CD8-positive, alpha-beta memory T cell (primary cell): ENCODE data around the gene SNX20. TPM values are rescaled to one million over a fixed set of nuclear protein-coding genes. Genes with fewer than 3 reads are reported as not detected.

ENCODE experiments used
- CTCF ChIA-PET: fragments of 350-600 bp; sonication (Branson Sonifier 250); formaldehyde crosslinking; loops from one replicate; lab custom pipeline; 2021; ENCODE audit warnings: antibody characterized with exemption; lab: Charles Lee
- POLR2A ChIA-PET: fragments of 350-600 bp; sonication (Branson Sonifier 250); formaldehyde crosslinking; loops from one replicate; lab custom pipeline; 2021; ENCODE audit warnings: antibody characterized with exemption; lab: Charles Lee
- DNase-seq, 5 donors: peaks; one replicate each; pipeline versions ENCODE4 v3.0.0 to v3.0.0-alpha.2; 2020 to 2022; ENCODE audit warnings: mixed read lengths in 1 of 5
- H3K27ac ChIP-seq: one replicate; pipeline ENCODE4 v1.7.0; 2013; ENCODE audit warnings: low read depth, mild to moderate bottlenecking, low read length, moderate library complexity
- H3K27me3 ChIP-seq: 2 replicates; pipeline ENCODE4 v1.7.0; 2013; ENCODE audit warnings: low read length, mild to moderate bottlenecking; ENCODE audit not compliant: insufficient read depth, poor library complexity, severe bottlenecking
- H3K36me3 ChIP-seq: 2 replicates; pipeline ENCODE4 v1.7.0; 2013; ENCODE audit warnings: mild to moderate bottlenecking, low read length, moderate library complexity; ENCODE audit not compliant: insufficient read depth
- H3K4me1 ChIP-seq: 2 replicates; pipeline ENCODE4 v1.7.0; 2013; ENCODE audit warnings: mild to moderate bottlenecking, low read length, moderate library complexity; ENCODE audit not compliant: insufficient read depth
- H3K4me3 ChIP-seq: 2 replicates; pipeline ENCODE4 v1.7.0; 2013; ENCODE audit warnings: mild to moderate bottlenecking, low read length
- H3K9me3 ChIP-seq: 2 replicates; pipeline ENCODE4 v1.7.0; 2013; ENCODE audit warnings: mild to moderate bottlenecking, low read length
- H3K27ac Mint-ChIP-seq, 8 donors: one replicate each; pipeline ENCODE4 v1.8.0; 2020 to 2021; ENCODE audit warnings: mixed read lengths in 8 of 8, mild to moderate bottlenecking in 6 of 8, inconsistent platforms in 3 of 8, moderate library complexity in 3 of 8
- H3K27me3 Mint-ChIP-seq, 2 donors: one replicate each; pipeline ENCODE4 v1.8.0; 2020 to 2021; ENCODE audit warnings: mixed read lengths in 2 of 2, mild to moderate bottlenecking in 1 of 2, moderate library complexity in 1 of 2
- H3K36me3 Mint-ChIP-seq, 3 donors: one replicate each; pipeline ENCODE4 v1.8.0; 2020 to 2021; ENCODE audit warnings: mixed read lengths in 3 of 3, inconsistent platforms in 1 of 3, mild to moderate bottlenecking in 1 of 3
- H3K4me1 Mint-ChIP-seq, 3 donors: one replicate each; pipeline ENCODE4 v1.8.0; 2020 to 2021; ENCODE audit warnings: mixed read lengths in 3 of 3, inconsistent platforms in 1 of 3, mild to moderate bottlenecking in 1 of 3
- H3K4me3 Mint-ChIP-seq, 7 donors: one replicate each; pipeline ENCODE4 v1.8.0; 2020 to 2021; ENCODE audit warnings: mixed read lengths in 7 of 7, mild to moderate bottlenecking in 6 of 7, moderate library complexity in 4 of 7, inconsistent platforms in 2 of 7
- H3K9me3 Mint-ChIP-seq, 5 donors: one replicate each; pipeline ENCODE4 v1.8.0; 2020 to 2022; ENCODE audit warnings: mixed read lengths in 5 of 5, mild to moderate bottlenecking in 3 of 5, moderate library complexity in 2 of 5, inconsistent platforms in 1 of 5
- polyA plus RNA-seq: library from polyadenylated mRNA; unstranded; fragments of 300-500 nt; fragmentation: Illumina TruSeq; gene quantifications from one replicate; pipeline ENCODE4 v1.2.3, GENCODE V29; 2021
- total RNA-seq, 2 experiments: library from RNA; stranded (reverse); gene quantifications; one replicate each; pipeline ENCODE4 v1.2.3, GENCODE V29; 2021

Gene SNX20
- total and polyA plus RNA-seq, 3 experiments from 2014 or later: 25.0 to 61.7 (median 27.8) TPM

GRCh38 chr16:50702725-50703124, 21.6 kb upstream of the SNX20 start:
- Mint-ChIP-seq H3K36me3 (peaks cover 11 to 23% (median 22%) of the 10 kb centered on the region in 3 donors), H3K9me3 (peaks cover 9 to 27% (median 17%) of the 10 kb centered on the region in 5 donors), H3K4me3 (no peak overlapping the region), H3K4me1 (peaks cover 14 to 30% (median 27%) of the 10 kb centered on the region in 3 donors), H3K27ac (peak overlapping the region in 2 of 8 donors; percentile 52 to 62), H3K27me3 (peaks cover 0 to 1% of the 10 kb centered on the region in 2 donors)
- no peaks in the 10 kb centered on the region for H3K36me3 ChIP-seq
- H3K27ac ChIP-seq: no peak overlapping the region
- H3K9me3 ChIP-seq: peaks cover 10% of the 10 kb centered on the region
- ChIA-PET POLR2A (no interaction called here), CTCF (interaction anchor here (1.1 to 8.1 kb wide), 5 partner anchors 16 to 104 kb away, joined by 3 to 51 read pairs (median 4); no protein-coding TSS in a partner anchor)
- no peak for DNase-seq
- no peaks in the 10 kb centered on the region for H3K27me3 ChIP-seq
- H3K4me1 ChIP-seq: peaks cover 23% of the 10 kb centered on the region
- H3K4me3 ChIP-seq: no peak overlapping the region

- Mint-ChIP-seq H3K4me1 (peaks cover 42 to 62% (median 55%) of the 10 kb centered on the region in 3 donors), H3K9me3 (peaks cover 3 to 14% (median 9%) of the 10 kb centered on the region in 5 donors), H3K27ac (peak overlapping the region; percentile 51 to 99 (median 97)), H3K36me3 (peaks cover 2 to 13% (median 12%) of the 10 kb centered on the region in 3 donors), H3K27me3 (peaks cover 0 to 1% of the 10 kb centered on the region in 2 donors), H3K4me3 (peak overlapping the region; percentile 10 to 97 (median 84))
- no peaks in the 10 kb centered on the region for H3K36me3 ChIP-seq
- H3K4me1 ChIP-seq: peaks cover 47% of the 10 kb centered on the region
- POLR2A ChIA-PET: interaction anchor here (3.7 kb wide), 1 partner anchor 18 kb away, joined by 16 read pairs; the partner anchor contains the start of gene SNX20
- H3K9me3 ChIP-seq: peaks cover 9% of the 10 kb centered on the region
- CTCF ChIA-PET: interaction anchor here (1.3 to 8.1 kb wide), 3 partner anchors 32 to 106 kb away, joined by 3 to 51 read pairs (median 5); partner anchors contain the start of gene CYLD
- H3K27ac ChIP-seq: no peak overlapping the region
- DNase-seq: no peak
- no peaks in the 10 kb centered on the region for H3K27me3 ChIP-seq
- H3K4me3 ChIP-seq: no peak overlapping the region
These were observed 18.4 kb upstream of the SNX20 start for GRCh38 chr16:50699326-50700159.

- Mint-ChIP-seq H3K4me1 (peaks cover 51 to 71% (median 66%) of the 10 kb centered on the region in 3 donors), H3K27me3 (peaks cover 0 to 1% of the 10 kb centered on the region in 2 donors), H3K4me3 (peak overlapping the region; percentile 91 to 97 (median 94)), H3K36me3 (peaks cover 2 to 7% (median 3%) of the 10 kb centered on the region in 3 donors), H3K9me3 (peaks cover 0 to 2% (median 0%) of the 10 kb centered on the region in 5 donors), H3K27ac (peak overlapping the region; percentile 94 to 99 (median 98))
- no peaks in the 10 kb centered on the region for H3K27me3 ChIP-seq
- peak in 3 of 5 donors; percentile 24 to 57 (median 50) for DNase-seq
- peaks cover 57% of the 10 kb centered on the region for H3K4me1 ChIP-seq
- CTCF ChIA-PET: interaction anchor here (1.1 to 8.1 kb wide), 6 partner anchors 17 to 108 kb away, joined by 3 to 51 read pairs (median 4); partner anchors contain the start of gene CYLD
- H3K4me3 ChIP-seq: peak overlapping the region; percentile 75
- no peaks in the 10 kb centered on the region for H3K36me3 ChIP-seq
- POLR2A ChIA-PET: interaction anchor here (1.0 to 3.7 kb wide), 5 partner anchors 15 to 632 kb away, joined by 4 to 16 read pairs (median 5); partner anchors contain the start of genes HEATR3 and SNX20
- no peaks in the 10 kb centered on the region for H3K9me3 ChIP-seq
- peak overlapping the region; percentile 78 for H3K27ac ChIP-seq
These were observed 17.0 kb upstream of the SNX20 start for GRCh38 chr16:50697881-50698767.

GRCh38 chr16:50697421-50697715, 16.3 kb upstream of the SNX20 start:
- Mint-ChIP-seq H3K36me3 (peaks cover 2 to 7% (median 3%) of the 10 kb centered on the region in 3 donors), H3K9me3 (no peaks in the 10 kb centered on the region), H3K27me3 (peaks cover 0 to 3% of the 10 kb centered on the region in 2 donors), H3K27ac (peak overlapping the region; percentile 94 to 99 (median 98)), H3K4me3 (peak overlapping the region; percentile 91 to 97 (median 94)), H3K4me1 (peaks cover 56 to 74% (median 71%) of the 10 kb centered on the region in 3 donors)
- H3K9me3 ChIP-seq: no peaks in the 10 kb centered on the region
- no peaks in the 10 kb centered on the region for H3K27me3 ChIP-seq
- H3K4me3 ChIP-seq: peak overlapping the region; percentile 75
- CTCF ChIA-PET: interaction anchor here (1.1 to 8.1 kb wide), 6 partner anchors 11 to 109 kb away, joined by 3 to 51 read pairs (median 4); no protein-coding TSS in a partner anchor
- POLR2A ChIA-PET: interaction anchor here (1.3 to 3.7 kb wide), 5 partner anchors 11 to 47 kb away, joined by 3 to 16 read pairs (median 5); partner anchors contain the start of genes CYLD and SNX20
- H3K27ac ChIP-seq: peak overlapping the region; percentile 78
- peaks cover 57% of the 10 kb centered on the region for H3K4me1 ChIP-seq
- no peaks in the 10 kb centered on the region for H3K36me3 ChIP-seq
- no peak for DNase-seq

GRCh38 chr16:50696575-50697420, 15.7 kb upstream of the SNX20 start:
- H3K27me3 Mint-ChIP-seq: peaks cover 0 to 3% of the 10 kb centered on the region in 2 donors
- ChIA-PET POLR2A (interaction anchor here (1.3 to 3.7 kb wide), 6 partner anchors 10 to 48 kb away, joined by 3 to 16 read pairs (median 6); partner anchors contain the start of genes CYLD and SNX20), CTCF (interaction anchor here (0.7 to 8.1 kb wide), 6 partner anchors 11 to 110 kb away, joined by 3 to 51 read pairs (median 4); partner anchors contain the start of gene CYLD)
- Histone ChIP-seq H3K4me3 (peak overlapping the region; percentile 1), H3K27me3 (no peaks in the 10 kb centered on the region), H3K9me3 (no peaks in the 10 kb centered on the region), H3K27ac (peak overlapping the region; percentile 78), H3K4me1 (peaks cover 57% of the 10 kb centered on the region), H3K36me3 (no peaks in the 10 kb centered on the region)
- H3K4me3 Mint-ChIP-seq: peak overlapping the region; percentile 86 to 95 (median 93)
- DNase-seq: peak in 4 of 5 donors; percentile 30 to 81 (median 52)
- H3K36me3 Mint-ChIP-seq: peaks cover 2 to 7% (median 3%) of the 10 kb centered on the region in 3 donors
- peaks cover 58 to 75% (median 71%) of the 10 kb centered on the region in 3 donors for H3K4me1 Mint-ChIP-seq
- H3K9me3 Mint-ChIP-seq: no peaks in the 10 kb centered on the region
- H3K27ac Mint-ChIP-seq: peak overlapping the region; percentile 94 to 99 (median 98)

- Histone ChIP-seq H3K4me3 (no peak overlapping the region), H3K9me3 (no peaks in the 10 kb centered on the region), H3K4me1 (peaks cover 57% of the 10 kb centered on the region), H3K27me3 (no peaks in the 10 kb centered on the region), H3K36me3 (no peaks in the 10 kb centered on the region), H3K27ac (peak overlapping the region; percentile 28)
- H3K4me3 Mint-ChIP-seq: peak overlapping the region; percentile 14 to 94 (median 86)
- H3K36me3 Mint-ChIP-seq: peaks cover 2 to 5% (median 3%) of the 10 kb centered on the region in 3 donors
- peaks cover 0 to 3% of the 10 kb centered on the region in 2 donors for H3K27me3 Mint-ChIP-seq
- CTCF ChIA-PET: interaction anchor here (0.7 to 8.1 kb wide), 6 partner anchors 10 to 45 kb away, joined by 3 to 51 read pairs (median 5); partner anchors contain the start of gene CYLD
- POLR2A ChIA-PET: interaction anchor here (1.5 to 1.9 kb wide), 3 partner anchors 11 to 46 kb away, joined by 5 to 6 read pairs (median 5); partner anchors contain the start of gene CYLD
- H3K4me1 Mint-ChIP-seq: peaks cover 58 to 75% (median 71%) of the 10 kb centered on the region in 3 donors
- DNase-seq: no peak
- no peaks in the 10 kb centered on the region for H3K9me3 Mint-ChIP-seq
- H3K27ac Mint-ChIP-seq: peak overlapping the region; percentile 94 to 99 (median 98)
These were observed 15.0 kb upstream of the SNX20 start for GRCh38 chr16:50696126-50696525.
